ENCODE results near the gene GRIK4.

GRCh38 chr11:120735035-120735434, 223.5 kb downstream of the GRIK4 start:
- no peak for TF ChIP-seq SUZ12 (IDR thresholded peaks at IDR 0.05; ENCODE audit: extremely low read depth, insufficient read depth, insufficient read length)
- TF ChIP-seq ZNF274 (IDR thresholded peaks at IDR 0.05; ENCODE audit: low read depth, low read length): no peak

All from NT2/D1 (cell line).